PFSK-1 (cell line): ENCODE data around the gene ERFL.

Source experiments
- FOXP2 ChIP-seq: optimal IDR thresholded peaks from 2 replicates; pipeline ENCODE3; 2011; ENCODE audit warnings: borderline replicate concordance, control low read depth, inconsistent platforms; ENCODE audit not compliant: insufficient read depth; ENCODE audit errors: extremely low read length, extremely low read depth
- POLR2AphosphoS5 ChIP-seq: IDR thresholded peaks from 2 replicates; pipeline ENCODE4 v1.6.1; 2012; ENCODE audit warnings: low read depth, mild to moderate bottlenecking, control low read depth, low read length, moderate library complexity
- SIN3A ChIP-seq: IDR thresholded peaks from 2 replicates; pipeline ENCODE4 v1.6.1; 2012; ENCODE audit warnings: mild to moderate bottlenecking, low read length, moderate library complexity, borderline replicate concordance; ENCODE audit not compliant: insufficient read depth

GRCh38 chr19:41926763-41927496 is 1.3 kb downstream of the ERFL start:
- TF ChIP-seq POLR2AphosphoS5: no peak
- TF ChIP-seq SIN3A: no peak
- TF ChIP-seq FOXP2: no peak
